ENCODE data around the gene PGLYRP1. TPM values are rescaled to one million over a fixed set of nuclear protein-coding genes. Genes with fewer than 3 reads are reported as not detected.
A peak's percentile ranks its signal among the peaks of the same experiment; 100 is the strongest.

PGLYRP1 gene
- total RNA-seq, 2 donors from 2014 or later = not detected

DNA sequence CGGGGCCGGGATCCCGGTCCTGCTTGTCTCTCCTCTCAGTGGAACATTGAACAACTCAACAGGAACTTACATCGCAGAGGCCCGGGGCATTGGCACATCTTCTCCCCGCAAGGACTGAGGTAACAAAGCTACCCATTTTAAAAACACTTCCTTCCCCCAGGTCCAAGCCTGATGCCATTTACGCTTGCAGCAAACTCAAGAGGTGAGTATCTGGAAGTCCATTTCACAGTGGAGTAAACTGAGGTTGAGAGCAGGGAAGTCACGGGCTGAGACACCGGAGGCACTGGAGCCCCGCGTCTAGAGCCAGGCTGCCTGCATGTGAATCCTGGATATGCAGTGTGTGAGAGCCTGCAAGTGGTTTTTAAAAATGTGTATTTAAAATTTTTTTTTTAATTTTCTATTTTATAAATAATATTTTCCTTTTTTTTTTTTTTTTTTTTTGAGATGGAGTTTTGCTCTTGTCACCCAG is 492 bp upstream of the PGLYRP1 start:
- Mint-ChIP-seq H3K27me3 (peaks cover 7% of the 10 kb centered on the region), H3K27ac (no peak overlapping the region), H3K36me3 (ENCODE audit: low read depth) (no peaks in the 10 kb centered on the region), H3K4me1 (peaks cover 7% of the 10 kb centered on the region), H3K4me3 (no peak overlapping the region)
- no peak for ATAC-seq
- no peak for DNase-seq
- H3K9me3 ChIP-seq (ENCODE audit: control insufficient read depth, low read length, poor library complexity, severe bottlenecking) = no peaks in the 10 kb centered on the region

DNA sequence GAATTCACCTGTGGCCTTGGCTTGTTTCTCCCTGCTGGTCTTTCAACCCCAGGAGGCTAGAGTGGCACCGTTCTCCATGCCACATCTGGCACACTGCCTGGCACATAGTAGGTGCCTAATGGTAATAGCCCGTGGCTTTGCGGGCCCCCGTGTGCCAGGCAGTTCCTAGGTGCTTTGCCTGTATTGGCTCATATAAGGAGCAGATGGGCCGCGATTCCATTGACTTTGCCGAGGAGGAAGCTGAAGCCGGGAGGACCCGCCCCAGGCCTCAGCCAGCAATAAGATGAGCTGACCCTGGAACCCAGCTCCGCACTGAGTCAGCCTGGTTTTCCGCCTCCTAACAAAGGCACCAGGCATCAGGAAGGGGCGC is 807 bp downstream of the PGLYRP1 start:
- H3K27ac Mint-ChIP-seq = no peak overlapping the region
- H3K9me3 ChIP-seq (ENCODE audit: control insufficient read depth, low read length, poor library complexity, severe bottlenecking) = no peaks in the 10 kb centered on the region
- peaks cover 7% of the 10 kb centered on the region for H3K4me1 Mint-ChIP-seq
- H3K36me3 Mint-ChIP-seq (ENCODE audit: low read depth) = no peaks in the 10 kb centered on the region
- peaks cover 7% of the 10 kb centered on the region for H3K27me3 Mint-ChIP-seq
- DNase-seq (no peak), ATAC-seq (no peak)
- H3K4me3 Mint-ChIP-seq = no peak overlapping the region

DNA sequence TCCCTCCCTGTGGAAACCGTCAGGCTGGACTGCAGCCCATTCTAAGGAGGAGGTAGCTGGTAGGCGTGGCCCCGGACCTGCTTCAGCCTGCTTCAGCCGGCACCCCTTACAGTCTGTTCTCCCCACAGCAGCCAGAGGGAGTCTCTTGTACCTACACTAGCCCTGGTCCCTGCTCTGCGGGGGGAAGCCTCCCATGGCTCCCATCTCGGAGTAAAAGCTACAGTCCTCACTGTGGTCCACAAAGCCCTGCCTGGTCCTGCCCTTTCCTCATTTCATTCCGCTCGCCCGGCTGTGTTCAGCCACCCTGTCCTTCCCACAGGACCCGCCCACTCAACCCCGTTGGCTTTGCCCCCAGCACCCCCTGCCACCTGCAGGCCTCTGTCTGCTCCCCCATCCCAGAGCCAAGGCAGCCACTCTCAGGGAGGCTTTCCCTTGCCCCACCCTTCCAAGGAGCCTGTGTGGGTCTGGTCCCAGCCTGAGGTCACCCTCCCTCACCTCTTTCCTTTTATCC is 1.3 kb downstream of the PGLYRP1 start:
- Mint-ChIP-seq H3K36me3 (ENCODE audit: low read depth) (no peaks in the 10 kb centered on the region), H3K27me3 (peaks cover 7% of the 10 kb centered on the region), H3K27ac (no peak overlapping the region), H3K4me1 (peaks cover 6% of the 10 kb centered on the region), H3K4me3 (no peak overlapping the region)
- H3K9me3 ChIP-seq (ENCODE audit: control insufficient read depth, low read length, poor library complexity, severe bottlenecking) = no peaks in the 10 kb centered on the region
- DNase-seq (no peak), ATAC-seq (no peak)

DNA sequence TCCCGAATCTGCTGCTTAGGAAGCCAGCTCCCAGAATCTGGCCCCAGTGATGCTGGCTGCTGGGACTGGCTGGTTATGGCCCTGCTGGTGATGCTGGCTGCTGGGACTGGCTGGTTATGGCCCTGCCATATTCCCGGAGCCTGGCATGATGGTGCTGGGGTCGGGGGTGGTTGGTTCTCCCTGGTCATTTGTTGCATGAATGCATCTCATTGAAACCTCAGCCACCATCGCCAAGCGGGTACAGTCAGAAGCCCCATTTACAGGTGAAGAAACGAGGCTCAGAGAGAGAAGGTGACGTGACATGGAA is 2.1 kb downstream of the PGLYRP1 start:
- H3K9me3 ChIP-seq (ENCODE audit: control insufficient read depth, low read length, poor library complexity, severe bottlenecking) = no peaks in the 10 kb centered on the region
- no peaks in the 10 kb centered on the region for H3K36me3 Mint-ChIP-seq (ENCODE audit: low read depth)
- no peak overlapping the region for H3K4me3 Mint-ChIP-seq
- DNase-seq (no peak), ATAC-seq (no peak)
- peaks cover 9% of the 10 kb centered on the region for H3K4me1 Mint-ChIP-seq
- peaks cover 7% of the 10 kb centered on the region for H3K27me3 Mint-ChIP-seq
- H3K27ac Mint-ChIP-seq = no peak overlapping the region

DNA sequence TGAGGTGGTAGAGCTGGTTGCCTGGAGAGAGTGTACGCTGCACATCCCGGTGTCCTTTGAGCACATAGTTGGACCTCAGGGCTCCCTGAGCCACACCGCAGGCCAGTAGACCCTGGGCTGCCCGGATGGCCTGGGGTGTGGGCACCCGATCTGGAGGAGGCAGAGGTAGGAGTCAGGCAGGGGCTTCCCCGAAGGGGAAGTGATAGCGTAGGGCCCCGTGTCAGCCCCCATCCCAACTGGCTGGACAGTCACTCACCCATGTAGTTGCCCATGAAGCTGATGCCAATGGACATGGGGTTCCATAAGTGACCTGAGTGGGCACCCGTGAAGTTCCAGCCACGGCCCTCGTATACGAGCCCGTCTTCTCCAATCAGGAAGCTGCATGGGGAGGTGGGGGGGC is 3.6 kb downstream of the PGLYRP1 start:
- DNase-seq = no peak
- no peaks in the 10 kb centered on the region for H3K36me3 Mint-ChIP-seq (ENCODE audit: low read depth)
- peaks cover 6% of the 10 kb centered on the region for H3K27me3 Mint-ChIP-seq
- ATAC-seq = no peak
- H3K9me3 ChIP-seq (ENCODE audit: control insufficient read depth, low read length, poor library complexity, severe bottlenecking) = no peaks in the 10 kb centered on the region
- no peak overlapping the region for H3K4me3 Mint-ChIP-seq
- H3K4me1 Mint-ChIP-seq = peaks cover 16% of the 10 kb centered on the region
- no peak overlapping the region for H3K27ac Mint-ChIP-seq

DNA sequence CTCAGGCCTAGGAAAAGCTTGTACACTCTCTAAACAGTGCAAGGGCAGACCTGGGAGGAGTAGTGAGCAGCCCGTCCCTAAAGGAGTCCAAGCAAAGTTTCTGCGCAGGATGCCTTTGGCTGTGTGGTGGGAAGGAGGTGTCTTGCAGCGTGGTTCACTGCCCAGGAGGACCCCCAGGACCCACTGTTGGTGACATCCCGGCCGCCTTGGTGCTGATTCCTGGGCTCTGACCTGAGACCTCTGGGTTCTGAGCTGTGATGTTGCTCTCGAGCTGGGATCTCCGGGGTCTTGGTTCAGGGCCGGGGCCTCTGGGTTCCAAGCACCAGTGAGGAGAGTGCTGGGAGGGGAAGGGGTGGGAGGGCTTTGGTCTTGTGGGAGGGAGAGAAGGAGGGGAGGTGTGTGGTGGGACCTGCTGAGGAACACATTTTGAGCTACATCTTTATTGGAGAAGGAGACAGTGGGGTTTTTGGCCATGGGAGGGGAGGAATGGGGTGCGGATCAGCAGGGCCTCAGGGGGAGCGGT is 4.1 kb downstream of the PGLYRP1 start:
- H3K27me3 Mint-ChIP-seq = peaks cover 1% of the 10 kb centered on the region
- H3K27ac Mint-ChIP-seq = no peak overlapping the region
- H3K4me3 Mint-ChIP-seq = no peak overlapping the region
- no peaks in the 10 kb centered on the region for H3K36me3 Mint-ChIP-seq (ENCODE audit: low read depth)
- no peak for ATAC-seq
- H3K9me3 ChIP-seq (ENCODE audit: control insufficient read depth, low read length, poor library complexity, severe bottlenecking) = no peaks in the 10 kb centered on the region
- no peak for DNase-seq
- peaks cover 16% of the 10 kb centered on the region for H3K4me1 Mint-ChIP-seq

DNA sequence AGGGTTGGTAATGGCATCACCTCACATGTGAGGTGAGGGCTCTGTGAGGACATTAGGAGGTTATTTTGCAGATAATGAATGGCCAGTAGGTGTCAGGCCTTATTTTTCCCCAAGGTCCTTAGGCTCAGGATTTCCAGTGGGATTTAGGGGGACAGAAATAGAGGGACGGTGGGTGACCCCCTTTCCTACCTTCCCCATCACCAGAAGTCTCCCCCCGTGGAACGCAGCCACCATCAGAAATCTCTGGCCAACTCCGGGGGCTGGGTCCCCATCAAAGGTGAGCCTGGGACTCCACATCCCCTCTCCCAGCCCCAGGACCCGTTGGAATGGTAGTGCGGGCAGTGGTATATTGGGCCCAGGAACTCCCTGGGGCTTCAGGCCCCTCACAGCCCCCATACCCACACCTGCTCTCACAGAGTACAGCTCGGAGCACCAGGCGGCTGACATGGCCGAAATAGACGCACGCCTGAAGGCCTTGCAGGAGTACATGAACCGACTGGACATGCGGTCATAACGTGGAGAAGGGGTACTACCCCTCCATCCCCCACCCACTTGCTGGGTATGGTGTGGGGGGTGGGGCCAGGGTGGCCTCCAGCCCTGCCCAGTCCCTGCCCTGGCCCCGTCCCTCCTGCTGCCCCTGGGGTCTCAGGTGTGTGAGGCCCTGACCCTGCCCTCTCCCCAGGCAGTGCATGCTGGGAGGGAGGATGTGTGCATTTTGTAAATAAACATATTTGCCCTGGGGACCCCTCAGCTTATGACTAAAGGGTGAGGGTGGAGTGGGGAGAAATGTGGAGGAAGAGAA is 4.8 kb downstream of the PGLYRP1 start:
- Mint-ChIP-seq H3K4me1 (peaks cover 16% of the 10 kb centered on the region), H3K27ac (no peak overlapping the region), H3K36me3 (ENCODE audit: low read depth) (no peaks in the 10 kb centered on the region), H3K27me3 (no peaks in the 10 kb centered on the region), H3K4me3 (no peak overlapping the region)
- no peaks in the 10 kb centered on the region for H3K9me3 ChIP-seq (ENCODE audit: control insufficient read depth, low read length, poor library complexity, severe bottlenecking)
- DNase-seq (no peak), ATAC-seq (no peak)

DNA sequence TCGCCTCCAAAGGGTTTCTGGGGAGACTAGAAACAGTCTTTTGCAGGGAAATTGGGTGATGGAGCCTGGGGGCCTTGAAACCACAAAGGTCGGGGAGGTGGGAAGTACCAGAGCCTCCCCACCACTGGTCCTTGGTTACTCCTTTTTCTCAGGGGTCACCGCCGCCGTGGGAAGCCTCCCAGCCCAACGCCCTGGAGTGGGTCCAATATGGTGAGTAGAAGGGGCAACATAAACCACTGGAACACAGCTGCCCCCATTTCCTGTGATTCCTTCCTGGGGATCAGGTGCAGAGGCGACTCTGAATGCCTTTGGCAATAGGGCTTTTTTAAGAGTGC is 5.8 kb downstream of the PGLYRP1 start:
- Mint-ChIP-seq H3K36me3 (ENCODE audit: low read depth) (no peaks in the 10 kb centered on the region), H3K27ac (no peak overlapping the region), H3K27me3 (no peaks in the 10 kb centered on the region), H3K4me3 (peak overlapping the region; percentile 94), H3K4me1 (peaks cover 16% of the 10 kb centered on the region)
- DNase-seq (no peak), ATAC-seq (no peak)
- H3K9me3 ChIP-seq (ENCODE audit: control insufficient read depth, low read length, poor library complexity, severe bottlenecking) = no peaks in the 10 kb centered on the region

DNA sequence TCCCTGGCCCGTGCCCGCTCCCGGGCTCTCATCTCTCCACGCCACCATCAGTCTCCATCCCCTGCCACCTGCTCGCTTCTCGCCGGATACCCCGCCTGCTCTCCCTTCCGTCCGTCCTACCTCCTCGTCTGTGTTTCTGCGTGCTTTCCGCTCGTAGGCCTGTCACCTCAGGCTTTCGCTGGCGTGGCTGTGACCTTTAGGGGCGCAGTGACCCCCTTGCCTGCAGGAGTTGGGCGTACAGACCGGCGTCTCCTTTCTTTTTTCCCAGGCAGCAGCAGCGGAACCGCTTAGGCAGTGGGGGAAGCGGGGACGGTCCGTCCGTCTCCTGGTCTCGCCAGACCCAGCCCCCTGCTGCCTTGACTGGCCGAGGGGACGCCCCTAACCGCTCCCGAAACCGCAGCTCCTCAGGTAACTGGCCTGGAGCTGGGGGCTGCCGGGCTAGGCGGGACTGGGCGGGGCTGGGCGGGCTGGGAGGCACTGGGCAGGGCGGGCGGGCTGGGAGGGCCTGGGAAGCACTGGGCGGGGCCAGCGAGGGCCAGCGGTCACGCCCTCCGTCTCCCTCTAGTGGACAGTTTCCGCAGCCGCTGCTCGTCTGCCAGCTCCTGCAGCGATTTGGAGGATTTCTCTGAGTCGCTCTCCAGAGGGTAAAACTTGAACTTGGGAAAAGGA is 6.3 kb downstream of the PGLYRP1 start:
- Mint-ChIP-seq H3K4me1 (peaks cover 16% of the 10 kb centered on the region), H3K36me3 (ENCODE audit: low read depth) (no peaks in the 10 kb centered on the region), H3K27ac (peak overlapping the region; percentile 32), H3K4me3 (peak overlapping the region; percentile 94), H3K27me3 (no peaks in the 10 kb centered on the region)
- no peaks in the 10 kb centered on the region for H3K9me3 ChIP-seq (ENCODE audit: control insufficient read depth, low read length, poor library complexity, severe bottlenecking)
- peak; percentile 80 for ATAC-seq
- peak; percentile 76 to 79 (median 78) for DNase-seq

DNA sequence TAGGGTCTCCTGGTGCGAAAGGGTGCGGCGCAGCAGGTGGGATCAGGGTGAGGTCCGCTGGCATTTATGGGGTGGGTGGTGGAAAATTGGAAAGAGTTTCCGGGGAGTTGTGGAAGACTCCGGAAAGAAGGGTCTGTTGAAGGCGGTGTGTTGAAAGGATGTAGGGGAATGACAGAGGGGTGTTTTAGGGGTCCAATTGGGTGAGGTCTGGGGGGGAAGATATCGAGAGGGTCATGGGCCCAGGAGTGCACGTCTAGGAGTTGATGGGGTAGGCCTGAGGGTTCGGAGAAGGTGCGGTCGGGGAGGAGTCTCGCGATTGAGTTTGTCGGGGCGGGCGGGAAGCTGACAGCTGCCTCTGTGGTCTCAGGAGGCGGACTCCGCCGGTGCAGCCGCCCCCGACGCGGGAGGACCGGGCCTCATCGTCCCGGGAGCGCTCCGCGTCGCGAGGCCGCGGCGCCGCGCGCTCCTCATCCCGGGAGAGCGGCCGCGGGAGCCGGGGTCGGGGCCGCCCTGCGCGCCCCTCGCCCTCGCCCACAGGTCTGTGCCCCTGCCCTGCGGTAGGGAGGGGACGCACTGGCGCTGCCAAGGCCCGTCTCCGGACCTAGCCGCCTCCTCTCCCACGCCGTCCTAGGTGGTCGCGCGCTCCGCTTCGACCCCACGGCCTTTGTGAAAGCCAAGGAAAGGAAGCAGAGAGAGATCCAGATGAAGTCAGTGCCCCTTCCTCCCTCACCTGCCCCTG is 7.0 kb downstream of the PGLYRP1 start:
- DNase-seq (peak in 2 of 3 donors; percentile 38 to 41), ATAC-seq (peak; percentile 61)
- Mint-ChIP-seq H3K27ac (peak overlapping the region; percentile 32), H3K4me3 (peak overlapping the region; percentile 94), H3K36me3 (ENCODE audit: low read depth) (no peaks in the 10 kb centered on the region), H3K27me3 (no peaks in the 10 kb centered on the region), H3K4me1 (peaks cover 16% of the 10 kb centered on the region)
- H3K9me3 ChIP-seq (ENCODE audit: control insufficient read depth, low read length, poor library complexity, severe bottlenecking) = no peaks in the 10 kb centered on the region

DNA sequence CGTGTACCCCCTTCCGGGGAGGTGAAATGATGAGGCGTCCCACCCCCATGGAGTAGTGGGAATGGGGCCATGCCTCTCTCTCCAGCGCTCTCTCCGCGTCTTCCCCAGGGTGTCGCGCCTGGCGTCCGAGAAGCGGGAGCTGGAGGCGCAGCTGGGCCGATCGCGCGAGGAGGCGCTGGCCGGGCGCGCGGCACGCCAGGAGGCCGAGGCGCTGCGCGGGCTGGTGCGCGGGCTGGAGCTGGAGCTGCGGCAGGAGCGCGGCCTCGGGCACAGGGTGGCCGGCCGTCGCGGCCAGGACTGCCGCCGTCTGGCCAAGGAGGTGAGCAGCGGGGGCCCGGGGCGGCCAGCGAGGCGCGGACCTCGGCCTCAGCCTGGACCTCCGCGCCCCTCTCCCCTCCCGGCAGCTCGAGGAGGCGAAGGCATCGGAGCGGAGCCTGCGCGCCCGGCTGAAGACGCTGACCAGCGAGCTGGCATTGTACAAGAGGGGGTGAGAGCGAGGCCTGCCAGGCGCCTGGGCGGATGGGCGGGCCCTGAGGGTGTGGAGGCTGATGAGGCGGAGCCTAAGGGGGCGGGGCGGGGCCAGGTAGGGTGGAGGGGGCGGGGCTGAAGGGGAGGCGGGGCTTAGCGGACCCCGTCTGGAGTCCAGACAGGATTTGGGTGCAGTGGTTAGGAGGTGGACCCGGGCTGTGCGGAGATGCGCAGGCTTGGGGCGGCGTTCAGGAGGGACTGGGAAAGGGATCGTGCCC is 7.7 kb downstream of the PGLYRP1 start:
- H3K4me3 Mint-ChIP-seq = peak overlapping the region; percentile 94
- no peaks in the 10 kb centered on the region for H3K27me3 Mint-ChIP-seq
- DNase-seq (peak; percentile 57 to 68 (median 65)), ATAC-seq (peak; percentile 74)
- H3K4me1 Mint-ChIP-seq = peaks cover 18% of the 10 kb centered on the region
- no peaks in the 10 kb centered on the region for H3K9me3 ChIP-seq (ENCODE audit: control insufficient read depth, low read length, poor library complexity, severe bottlenecking)
- H3K36me3 Mint-ChIP-seq (ENCODE audit: low read depth) = no peaks in the 10 kb centered on the region
- H3K27ac Mint-ChIP-seq = no peak overlapping the region

DNA sequence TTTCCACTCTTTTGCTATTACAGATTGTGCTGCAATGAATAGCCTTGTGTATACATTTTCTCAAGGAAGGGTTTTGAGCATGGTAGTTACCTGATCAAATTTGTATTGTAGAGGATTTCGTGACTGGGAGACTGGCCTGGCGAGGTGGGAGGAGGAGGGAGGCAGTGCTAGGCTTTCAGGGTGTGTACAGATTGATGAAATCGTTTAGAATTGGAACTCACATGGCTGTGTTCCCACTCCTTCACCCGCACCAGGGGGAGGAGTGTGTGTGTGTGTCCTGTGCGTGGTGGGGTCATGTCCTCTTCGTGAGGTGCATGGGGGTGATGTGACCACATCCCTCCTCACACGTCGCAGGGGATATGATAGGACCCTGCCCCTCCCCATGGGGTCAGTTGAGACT is 8.3 kb downstream of the PGLYRP1 start:
- ATAC-seq (no peak), DNase-seq (no peak)
- H3K4me1 Mint-ChIP-seq = peaks cover 21% of the 10 kb centered on the region
- no peaks in the 10 kb centered on the region for H3K36me3 Mint-ChIP-seq (ENCODE audit: low read depth)
- peak overlapping the region; percentile 69 for H3K4me3 Mint-ChIP-seq
- no peaks in the 10 kb centered on the region for H3K9me3 ChIP-seq (ENCODE audit: control insufficient read depth, low read length, poor library complexity, severe bottlenecking)
- no peak overlapping the region for H3K27ac Mint-ChIP-seq
- no peaks in the 10 kb centered on the region for H3K27me3 Mint-ChIP-seq

Measured in T-helper 17 cell (primary cell).